Sigmoid colon (tissue), 7 donors: ENCODE results near the gene HYKK. TPM values are rescaled to one million over a fixed set of nuclear protein-coding genes. Genes with fewer than 3 reads are reported as not detected.

ENCODE experiments used
- DNase-seq: peaks from one replicate; pipeline ENCODE4 v3.0.0-alpha.2; 2019
- H3K27ac ChIP-seq, 4 donors: fragments of 200-600 bp; sonication (generic); one replicate each; pipeline ENCODE4 v1.5.1; 2016 to 2019; ENCODE audit warnings: mild to moderate bottlenecking in 1 of 4
- H3K27me3 ChIP-seq, 3 donors: fragments of 200-600 bp; sonication (generic); one replicate each; pipeline ENCODE4 v1.5.1; 2019; ENCODE audit warnings: mild to moderate bottlenecking in 1 of 3
- H3K36me3 ChIP-seq, 4 donors: fragments of 200-600 bp; sonication (generic); one replicate each; pipeline ENCODE4 v1.5.1; 2016 to 2019
- H3K4me1 ChIP-seq, 4 donors: fragments of 200-600 bp; sonication (generic); one replicate each; pipeline ENCODE4 v1.5.1; 2017 to 2019
- H3K4me3 ChIP-seq, 4 donors: fragments of 200-600 bp; sonication (generic); one replicate each; pipeline ENCODE4 v1.5.1; 2017 to 2019; ENCODE audit warnings: mild to moderate bottlenecking in 2 of 4, moderate library complexity in 1 of 4
- H3K9me3 ChIP-seq, 4 donors: fragments of 200-600 bp in 3 of 4; sonication (generic) in 3 of 4; one replicate each; pipeline versions ENCODE4 v1.5.1 to v1.6.1; 2013 to 2019
- CTCF ChIP-seq, 4 experiments: fragments of 450-650 bp in 3 of 4; fragments of 200-600 bp in 1 of 4; IDR thresholded peaks; one replicate each; pipeline ENCODE4 v1.5.1; 2016 to 2019; ENCODE audit warnings: antibody characterized with exemption in 4 of 4, mild to moderate bottlenecking in 3 of 4, moderate library complexity in 2 of 4
- EP300 ChIP-seq, 4 donors: sonication (generic); formaldehyde crosslinking; IDR thresholded peaks; one replicate each; pipeline ENCODE4 v1.6.1; 2017; ENCODE audit warnings: antibody characterized with exemption in 4 of 4
- POLR2A ChIP-seq, 2 donors: fragments of 450-650 bp; IDR thresholded peaks; one replicate each; pipeline ENCODE4 v1.6.1; 2016; ENCODE audit warnings: antibody characterized with exemption in 2 of 2, mild to moderate bottlenecking in 2 of 2, moderate library complexity in 2 of 2
- POLR2AphosphoS5 ChIP-seq, 4 donors: sonication (generic); formaldehyde crosslinking; IDR thresholded peaks; one replicate each; pipeline ENCODE4 v1.6.1; 2017; ENCODE audit warnings: antibody characterized with exemption in 4 of 4
- WGBS, 2 donors: extraction: QIAGEN DNeasy Blood & Tissue Kit; methylation state at CpG; one replicate each; pipeline ENCODE4 v1.1.7; 2013; 5-methylcytosine and 5-hydroxymethylcytosine counted together
- intact Hi-C: fragments of 100-400 bp; cut with DNase I; formaldehyde crosslinking; loops from one replicate; pipeline ENCODE4 v1.15.1; 2023
- polyA plus RNA-seq, 3 donors: library from polyadenylated mRNA; stranded (reverse); fragments of 200-250 nt; gene quantifications; one replicate each; pipeline ENCODE4 v1.2.3, GENCODE V29; 2013
- total RNA-seq, 4 donors: library from RNA; depleted of rRNA; stranded (reverse); fragments of >200 nt; gene quantifications; one replicate each; pipeline ENCODE4 v1.1.0, GENCODE V29; 2016
- donor health status: healthy with polysubstance abuse.
- donor health status: Bipolar disorder and iron deficiency.
- donor health status: healthy.

HYKK gene
- total and polyA plus RNA-seq, 7 donors: 4.0 to 17.8 (median 9.1) TPM

GRCh38 chr15:78477295-78477694 is 30.1 kb upstream of the HYKK start:
- Histone ChIP-seq H3K36me3 (peaks cover 30 to 86% (median 40%) of the 10 kb centered on the region in 4 donors), H3K27ac (no peak overlapping the region)
- WGBS, 2 donors: 75 to 76% methylated on average over 5 of the region's 5 CpGs

GRCh38 chr15:78479650-78480049 is 27.7 kb upstream of the HYKK start:
- Histone ChIP-seq H3K4me3 (no peak overlapping the region), H3K4me1 (no peaks in the 10 kb centered on the region), H3K27ac (no peak overlapping the region), H3K36me3 (peaks cover 30 to 82% (median 48%) of the 10 kb centered on the region in 4 donors), H3K9me3 (no peaks in the 10 kb centered on the region), H3K27me3 (no peaks in the 10 kb centered on the region)
- no peak for TF ChIP-seq POLR2AphosphoS5 (IDR thresholded peaks at IDR 0.05)
- no peak for TF ChIP-seq EP300 (IDR thresholded peaks at IDR 0.05)
- no peak for TF ChIP-seq CTCF (IDR thresholded peaks at IDR 0.05)
- TF ChIP-seq POLR2A (IDR thresholded peaks at IDR 0.05): no peak
- intact Hi-C loops: loop anchor here (5.0 kb wide), 1 partner anchor 172 kb away; no protein-coding TSS in a partner anchor
- WGBS, 2 donors: 90 to 98% methylated on average over 3 of the region's 3 CpGs
- DNase-seq: no peak

More at GRCh38 chr15:78477295-78477694, 30.1 kb upstream of the HYKK start:
- Histone ChIP-seq H3K9me3 (no peaks in the 10 kb centered on the region), H3K4me3 (no peak overlapping the region), H3K4me1 (no peaks in the 10 kb centered on the region), H3K27me3 (no peaks in the 10 kb centered on the region)
- DNase-seq: no peak
- no peak for TF ChIP-seq EP300 (IDR thresholded peaks at IDR 0.05)
- TF ChIP-seq CTCF (IDR thresholded peaks at IDR 0.05): no peak
- TF ChIP-seq POLR2AphosphoS5 (IDR thresholded peaks at IDR 0.05): no peak
- intact Hi-C loops: no loop called here

GRCh38 chr15:78481917-78482316 is 25.5 kb upstream of the HYKK start:
- Histone ChIP-seq H3K36me3 (peaks cover 38 to 84% (median 56%) of the 10 kb centered on the region in 4 donors), H3K4me1 (no peaks in the 10 kb centered on the region), H3K4me3 (no peak overlapping the region), H3K27me3 (no peaks in the 10 kb centered on the region), H3K9me3 (no peaks in the 10 kb centered on the region), H3K27ac (no peak overlapping the region)
- no peak for TF ChIP-seq CTCF (IDR thresholded peaks at IDR 0.05)
- DNase-seq: no peak
- WGBS, 2 donors: 88 to 93% methylated on average over 7 of the region's 7 CpGs
- intact Hi-C loops: loop anchor here (1.0 to 5.0 kb wide), 2 partner anchors 85 to 175 kb away; no protein-coding TSS in a partner anchor

GRCh38 chr15:78492872-78493271 is 14.5 kb upstream of the HYKK start:
- H3K4me1 ChIP-seq: no peaks in the 10 kb centered on the region
- H3K27ac ChIP-seq: no peak overlapping the region
- TF ChIP-seq CTCF (IDR thresholded peaks at IDR 0.05): no peak
- no peak for TF ChIP-seq POLR2A (IDR thresholded peaks at IDR 0.05)
- TF ChIP-seq EP300 (IDR thresholded peaks at IDR 0.05): no peak
- no peak for TF ChIP-seq POLR2AphosphoS5 (IDR thresholded peaks at IDR 0.05)
- intact Hi-C loops: no loop called here
- H3K9me3 ChIP-seq: no peaks in the 10 kb centered on the region
- no peaks in the 10 kb centered on the region for H3K27me3 ChIP-seq
- H3K36me3 ChIP-seq: peaks cover 8 to 100% (median 35%) of the 10 kb centered on the region in 4 donors
- H3K4me3 ChIP-seq: no peak overlapping the region
- no peak for DNase-seq
- WGBS, 2 donors: 85 to 92% methylated on average over 1 of the region's 1 CpG

- Histone ChIP-seq H3K27ac (no peak overlapping the region), H3K36me3 (peaks cover 0 to 47% (median 8%) of the 10 kb centered on the region in 4 donors), H3K4me1 (peaks cover 0 to 3% (median 0%) of the 10 kb centered on the region in 4 donors), H3K4me3 (no peak overlapping the region), H3K27me3 (no peaks in the 10 kb centered on the region), H3K9me3 (no peaks in the 10 kb centered on the region)
- intact Hi-C loops: no loop called here
- WGBS, 2 donors: 97 to 98% methylated on average over 4 of the region's 4 CpGs
- TF ChIP-seq EP300 (IDR thresholded peaks at IDR 0.05) (no peak), CTCF (IDR thresholded peaks at IDR 0.05) (no peak), POLR2AphosphoS5 (IDR thresholded peaks at IDR 0.05) (no peak), POLR2A (IDR thresholded peaks at IDR 0.05) (no peak)
- no peak for DNase-seq
These were observed 5.5 kb upstream of the HYKK start for GRCh38 chr15:78501857-78502256.
